ENCODE results near the gene FAM89A. TPM values are rescaled to one million over a fixed set of nuclear protein-coding genes. Genes with fewer than 3 reads are reported as not detected.
"Not testable (repeated sequence)": the region's sequence is repeated elsewhere in the genome, so short reads cannot be mapped to it uniquely, and the experiment has no call there.

FAM89A gene
- total RNA-seq, 2 experiments from 2014 or later: 5.6 to 9.7 TPM

DNA sequence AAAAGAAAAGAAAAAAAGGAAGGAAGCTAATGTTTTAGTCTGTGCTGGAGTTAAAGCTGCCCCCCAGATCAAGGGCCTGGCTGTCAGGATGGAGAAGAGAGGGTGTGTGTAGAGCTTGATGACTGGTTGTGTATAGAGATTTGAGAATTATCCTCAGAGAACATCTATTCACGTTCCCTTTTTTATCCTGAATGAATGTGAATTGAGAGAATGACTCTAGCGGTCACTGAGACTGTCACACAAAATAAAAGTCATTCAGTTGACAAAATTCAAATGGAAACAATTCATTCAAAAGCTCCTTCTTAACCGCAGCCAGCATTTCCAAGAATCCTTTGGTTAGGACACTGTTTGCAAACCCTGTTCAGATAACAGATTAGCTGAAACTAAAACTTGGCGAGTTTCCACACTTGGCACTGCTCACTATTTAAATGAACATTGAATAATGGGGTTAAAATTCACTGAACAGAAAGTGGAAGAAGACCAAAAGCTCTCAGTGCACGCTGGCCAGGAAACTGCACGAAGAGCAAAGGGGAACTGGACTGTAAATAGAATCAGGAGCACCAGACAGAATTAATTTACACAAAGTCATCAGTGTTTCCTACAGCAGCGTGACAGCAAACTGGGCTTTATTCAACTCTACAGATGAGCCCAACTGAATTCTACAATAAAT is 13.6 kb upstream of the FAM89A start:
- intact Hi-C loops (cut with micrococcal nuclease; ENCODE audit: unreplicated experiment): no loop called here
- Histone ChIP-seq H3K9me3 (ENCODE audit: low read length) (no peaks in the 10 kb centered on the region), H3K79me2 (ENCODE audit: insufficient read depth, low read depth, low read length) (no peaks in the 10 kb centered on the region), H3K27ac (ENCODE audit: low read depth, low read length, poor library complexity, severe bottlenecking) (no peak overlapping the region), H2AFZ (ENCODE audit: low read length) (no peak overlapping the region), H4K20me1 (ENCODE audit: insufficient read depth, low read length) (no peaks in the 10 kb centered on the region), H3K4me2 (ENCODE audit: low read length) (no peak overlapping the region), H3K36me3 (ENCODE audit: insufficient read depth, low read length) (no peaks in the 10 kb centered on the region), H3K4me3 (ENCODE audit: low read depth, low read length, poor library complexity, severe bottlenecking) (no peak overlapping the region), H3K4me1 (ENCODE audit: insufficient read depth, low read length, poor library complexity, severe bottlenecking) (no peaks in the 10 kb centered on the region), H3K9me2 (ENCODE audit: insufficient read depth, low read length) (no peaks in the 10 kb centered on the region)
- TF ChIP-seq, protein P1, sequence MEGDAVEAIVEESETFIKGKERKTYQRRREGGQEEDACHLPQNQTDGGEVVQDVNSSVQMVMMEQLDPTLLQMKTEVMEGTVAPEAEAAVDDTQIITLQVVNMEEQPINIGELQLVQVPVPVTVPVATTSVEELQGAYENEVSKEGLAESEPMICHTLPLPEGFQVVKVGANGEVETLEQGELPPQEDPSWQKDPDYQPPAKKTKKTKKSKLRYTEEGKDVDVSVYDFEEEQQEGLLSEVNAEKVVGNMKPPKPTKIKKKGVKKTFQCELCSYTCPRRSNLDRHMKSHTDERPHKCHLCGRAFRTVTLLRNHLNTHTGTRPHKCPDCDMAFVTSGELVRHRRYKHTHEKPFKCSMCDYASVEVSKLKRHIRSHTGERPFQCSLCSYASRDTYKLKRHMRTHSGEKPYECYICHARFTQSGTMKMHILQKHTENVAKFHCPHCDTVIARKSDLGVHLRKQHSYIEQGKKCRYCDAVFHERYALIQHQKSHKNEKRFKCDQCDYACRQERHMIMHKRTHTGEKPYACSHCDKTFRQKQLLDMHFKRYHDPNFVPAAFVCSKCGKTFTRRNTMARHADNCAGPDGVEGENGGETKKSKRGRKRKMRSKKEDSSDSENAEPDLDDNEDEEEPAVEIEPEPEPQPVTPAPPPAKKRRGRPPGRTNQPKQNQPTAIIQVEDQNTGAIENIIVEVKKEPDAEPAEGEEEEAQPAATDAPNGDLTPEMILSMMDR (conservative IDR thresholded peaks at IDR 0.05; ENCODE audit: low read length): no peak
- no peak for TF ChIP-seq EZH2phosphoT487 (IDR thresholded peaks at IDR 0.05; ENCODE audit: borderline replicate concordance, low read depth, low read length)
- BruUV-seq (replicated peaks): no TSS peak
- no peak for DNase-seq (ENCODE audit: low spot score)
- ChIA-PET POLR2A (interaction anchor here (1.0 kb wide), 1 partner anchor 9 kb away, joined by 3 read pairs; no protein-coding TSS in a partner anchor), CTCF (ENCODE audit: unreplicated experiment) (no interaction called here)

DNA sequence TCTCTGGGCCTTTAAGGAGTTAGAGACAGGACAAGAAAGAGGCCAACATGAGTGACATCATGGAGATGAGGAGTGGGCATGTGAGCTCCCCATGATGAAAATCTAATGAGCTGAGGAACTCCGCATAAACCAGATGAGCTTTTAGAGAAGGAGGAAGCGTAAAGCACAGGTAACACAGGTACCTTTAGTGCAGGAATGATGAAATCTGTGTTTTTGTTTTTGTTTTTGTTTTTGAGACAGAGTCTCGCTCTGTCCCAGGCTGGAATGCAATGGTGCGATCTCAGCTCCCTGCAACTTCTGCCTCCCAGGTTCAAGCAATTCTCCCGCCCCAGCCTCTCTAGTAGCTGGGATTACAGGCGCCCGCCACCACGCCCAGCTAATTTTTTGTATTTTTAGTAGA is 12.7 kb upstream of the FAM89A start:
- H3K9me3 ChIP-seq (ENCODE audit: low read length): no peaks in the 10 kb centered on the region
- ChIA-PET POLR2A (no interaction called here), CTCF (ENCODE audit: unreplicated experiment) (no interaction called here)
- H3K4me3 ChIP-seq (ENCODE audit: low read depth, low read length, poor library complexity, severe bottlenecking): no peak overlapping the region
- intact Hi-C loops (cut with micrococcal nuclease; ENCODE audit: unreplicated experiment): no loop called here
- no peaks in the 10 kb centered on the region for H3K4me1 ChIP-seq (ENCODE audit: insufficient read depth, low read length, poor library complexity, severe bottlenecking)
- no peak overlapping the region for H3K27ac ChIP-seq (ENCODE audit: low read depth, low read length, poor library complexity, severe bottlenecking)
- H3K4me2 ChIP-seq (ENCODE audit: low read length): no peak overlapping the region
- no peaks in the 10 kb centered on the region for H3K79me2 ChIP-seq (ENCODE audit: insufficient read depth, low read depth, low read length)
- no peaks in the 10 kb centered on the region for H3K9me2 ChIP-seq (ENCODE audit: insufficient read depth, low read length)
- H3K36me3 ChIP-seq (ENCODE audit: insufficient read depth, low read length): no peaks in the 10 kb centered on the region
- DNase-seq (ENCODE audit: low spot score): no peak
- BruUV-seq (replicated peaks): no TSS peak
- no peaks in the 10 kb centered on the region for H4K20me1 ChIP-seq (ENCODE audit: insufficient read depth, low read length)
- TF ChIP-seq EZH2phosphoT487 (IDR thresholded peaks at IDR 0.05; ENCODE audit: borderline replicate concordance, low read depth, low read length): no peak
- TF ChIP-seq, protein P1 (conservative IDR thresholded peaks at IDR 0.05; ENCODE audit: low read length): no peak
- H2AFZ ChIP-seq (ENCODE audit: low read length): no peak overlapping the region

DNA sequence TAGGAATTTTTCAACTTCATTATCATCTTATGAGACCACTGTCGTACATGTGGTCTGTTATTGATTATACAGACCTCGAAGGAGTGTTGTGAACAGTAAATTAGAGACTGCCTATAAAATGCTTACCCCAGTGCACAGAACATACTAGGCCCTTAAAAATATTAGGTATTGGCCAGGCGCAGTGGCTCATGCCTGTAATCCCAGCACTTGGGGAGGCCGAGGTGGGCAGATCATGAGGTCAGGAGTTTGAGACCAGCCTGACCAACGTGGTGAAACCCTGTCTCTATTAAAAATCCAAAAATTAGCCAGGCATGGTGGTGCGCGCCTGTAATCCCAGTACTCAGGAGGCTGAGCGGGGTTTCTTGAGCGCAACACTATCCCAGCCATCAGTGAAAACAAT is 10.9 kb upstream of the FAM89A start:
- DNase-seq (ENCODE audit: low spot score); H3K9me3 ChIP-seq (ENCODE audit: low read length); H3K9me2 ChIP-seq (ENCODE audit: insufficient read depth, low read length); POLR2A ChIA-PET; H3K79me2 ChIP-seq (ENCODE audit: insufficient read depth, low read depth, low read length); H3K4me1 ChIP-seq (ENCODE audit: insufficient read depth, low read length, poor library complexity, severe bottlenecking); H3K27ac ChIP-seq (ENCODE audit: low read depth, low read length, poor library complexity, severe bottlenecking); BruUV-seq (replicated peaks); H3K4me2 ChIP-seq (ENCODE audit: low read length); H3K4me3 ChIP-seq (ENCODE audit: low read depth, low read length, poor library complexity, severe bottlenecking); H4K20me1 ChIP-seq (ENCODE audit: insufficient read depth, low read length); H2AFZ ChIP-seq (ENCODE audit: low read length); H3K36me3 ChIP-seq (ENCODE audit: insufficient read depth, low read length); intact Hi-C loops (cut with micrococcal nuclease; ENCODE audit: unreplicated experiment); CTCF ChIA-PET (ENCODE audit: unreplicated experiment): not testable (repeated sequence)
